Erythroblast (primary cell): ENCODE data around the gene DISC1.

Experiments used
- GATA1 ChIP-seq: IDR thresholded peaks from 2 replicates; pipeline ENCODE4 v1.6.1; 2011; ENCODE audit warnings: low read depth, mild to moderate bottlenecking, control low read depth, low read length, moderate library complexity
- POLR2A ChIP-seq: IDR thresholded peaks from 2 replicates; pipeline ENCODE4 v1.6.1; 2011; ENCODE audit warnings: mild to moderate bottlenecking, low read length

DNA sequence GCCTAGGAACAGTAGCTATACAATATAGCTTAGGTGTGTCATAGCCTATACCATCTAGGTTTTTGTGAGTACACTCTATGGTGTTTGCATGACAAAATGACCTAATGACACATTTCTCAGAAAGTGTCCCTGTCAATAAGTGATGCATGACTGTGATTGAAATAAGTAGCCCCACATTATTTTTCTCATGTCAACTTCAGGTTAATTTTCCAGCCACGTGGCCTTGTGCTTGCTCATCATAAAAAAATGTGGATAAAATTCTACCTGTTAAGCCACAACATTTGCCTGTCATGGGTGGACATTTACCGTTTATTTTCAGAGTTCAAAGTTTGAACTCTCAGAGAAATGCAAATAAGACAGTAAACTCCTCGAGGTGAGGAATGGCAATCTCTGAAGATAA, 5.5 kb downstream of the DISC1 start:
- TF ChIP-seq POLR2A, result no peak
- no peak for TF ChIP-seq GATA1
